GM23338 (cell line): Measurements from ENCODE around the gene LRIG3. TPM values are rescaled to one million over a fixed set of nuclear protein-coding genes. Genes with fewer than 3 reads are reported as not detected.

Source experiments
- ATAC-seq: fragments of 200-7000 bp; cut with Tn5 transposase; 3 replicates; pipeline ENCODE4 v1.9.1; 2020
- DNase-seq: peaks from one replicate; pipeline ENCODE4 v3.0.0-alpha.2; 2015; ENCODE audit warnings: low spot score
- H2AFZ ChIP-seq: fragments of 200-600 bp; sonication (generic); 2 replicates; pipeline ENCODE4 v1.8.0; 2016; ENCODE audit warnings: antibody characterized with exemption, mild to moderate bottlenecking, moderate library complexity
- H3F3A ChIP-seq: fragments of 200-600 bp; sonication (generic); replicated peaks from 2 replicates; pipeline ENCODE4 v1.8.0; 2017; ENCODE audit warnings: antibody characterized with exemption, mixed run types, low read depth
- H3K27ac ChIP-seq: fragments of 200-600 bp; sonication (generic); 2 replicates; pipeline ENCODE4 v1.6.1; 2016; ENCODE audit warnings: low read depth
- H3K27me3 ChIP-seq: fragments of 200-600 bp; sonication (generic); 2 replicates; pipeline ENCODE4 v1.8.0; 2016; ENCODE audit warnings: mild to moderate bottlenecking, mixed run types, moderate library complexity; ENCODE audit not compliant: insufficient read depth
- H3K36me3 ChIP-seq: fragments of 200-600 bp; sonication (generic); 2 replicates; pipeline ENCODE4 v1.8.0; 2016; ENCODE audit warnings: mild to moderate bottlenecking; ENCODE audit not compliant: insufficient read depth
- H3K4me1 ChIP-seq: fragments of 200-600 bp; sonication (generic); 2 replicates; pipeline ENCODE4 v1.8.0; 2016; ENCODE audit warnings: mild to moderate bottlenecking, moderate library complexity; ENCODE audit not compliant: insufficient read depth
- H3K4me2 ChIP-seq: fragments of 200-600 bp; sonication (generic); 2 replicates; pipeline ENCODE4 v1.7.1; 2017; ENCODE audit warnings: mixed run types
- H3K4me3 ChIP-seq: fragments of 200-600 bp; sonication (generic); 2 replicates; pipeline ENCODE4 v1.6.1; 2016; ENCODE audit warnings: mixed run types
- H3K79me2 ChIP-seq: fragments of 200-600 bp; sonication (generic); replicated peaks from 2 replicates; pipeline ENCODE4 v1.8.0; 2017; ENCODE audit warnings: mild to moderate bottlenecking; ENCODE audit not compliant: insufficient read depth
- H3K9me2 ChIP-seq: fragments of 200-600 bp; sonication (generic); 2 replicates; pipeline ENCODE4 v1.8.0; 2017; ENCODE audit not compliant: insufficient read depth
- H4K20me1 ChIP-seq: fragments of 200-600 bp; sonication (generic); replicated peaks from 2 replicates; pipeline ENCODE4 v1.8.0; 2017; ENCODE audit warnings: mild to moderate bottlenecking; ENCODE audit not compliant: insufficient read depth
- H3K27ac Mint-ChIP-seq: 2 replicates; pipeline ENCODE4 v1.8.0; 2020; ENCODE audit warnings: inconsistent platforms, mild to moderate bottlenecking, moderate library complexity, mixed read lengths
- H3K27me3 Mint-ChIP-seq: 3 replicates; pipeline ENCODE4 v1.8.0; 2022; ENCODE audit warnings: low read depth, mild to moderate bottlenecking, moderate library complexity, mixed read lengths, inconsistent platforms; ENCODE audit not compliant: insufficient read depth, poor library complexity
- H3K36me3 Mint-ChIP-seq: 3 replicates; pipeline ENCODE4 v1.8.0; 2021; ENCODE audit warnings: low read depth, mild to moderate bottlenecking, inconsistent platforms, moderate library complexity, mixed read lengths
- H3K4me1 Mint-ChIP-seq: 3 replicates; pipeline ENCODE4 v1.8.0; 2020; ENCODE audit warnings: mild to moderate bottlenecking, inconsistent platforms, mixed read lengths
- H3K4me3 Mint-ChIP-seq: 3 replicates; pipeline ENCODE4 v1.8.0; 2021; ENCODE audit warnings: moderate library complexity, mild to moderate bottlenecking, inconsistent platforms, mixed read lengths
- H3K9me3 Mint-ChIP-seq: 3 replicates; pipeline ENCODE4 v1.8.0; 2020; ENCODE audit warnings: moderate library complexity, mild to moderate bottlenecking, inconsistent platforms, mixed read lengths
- CREB1 ChIP-seq: fragments of 250-450 bp; sonication (Bioruptor Pico); IDR thresholded peaks from 2 replicates; pipeline ENCODE4 v1.5.0; 2020; ENCODE audit warnings: low read depth, mild to moderate bottlenecking, moderate library complexity
- CTCF ChIP-seq, 2 experiments: fragments of 200-600 bp in 1 of 2; sonication (generic) in 1 of 2; conservative IDR thresholded peaks; 2 replicates each; pipeline versions ENCODE4 v1.5.1 to v1.6.1; 2016 to 2017; ENCODE audit warnings: antibody characterized with exemption in 2 of 2, low read depth in 2 of 2, mild to moderate bottlenecking in 2 of 2, moderate library complexity in 1 of 2
- ETS1 ChIP-seq: IDR thresholded peaks from 2 replicates; pipeline ENCODE4 v1.6.1; 2016; ENCODE audit warnings: antibody characterized with exemption
- EZH2 ChIP-seq: fragments of 200-600 bp; sonication (generic); IDR thresholded peaks from one replicate; pipeline ENCODE4 v1.8.0; 2017; ENCODE audit warnings: antibody characterized with exemption, mild to moderate bottlenecking, low read depth; ENCODE audit not compliant: unreplicated experiment
- EZH2phosphoT487 ChIP-seq: fragments of 200-600 bp; sonication (generic); IDR thresholded peaks from one replicate; pipeline ENCODE4 v1.8.1; 2018; ENCODE audit warnings: antibody characterized with exemption; ENCODE audit not compliant: unreplicated experiment
- JUNB ChIP-seq: IDR thresholded peaks from one replicate; pipeline ENCODE4 v1.6.1; 2016; ENCODE audit warnings: antibody characterized with exemption; ENCODE audit not compliant: unreplicated experiment
- NANOG ChIP-seq: IDR thresholded peaks from 2 replicates; pipeline ENCODE4 v1.6.1; 2016; ENCODE audit warnings: antibody characterized with exemption, borderline replicate concordance
- POLR2AphosphoS5 ChIP-seq: IDR thresholded peaks from 2 replicates; pipeline ENCODE4 v1.6.1; 2016; ENCODE audit warnings: antibody characterized with exemption, low read depth
- REST ChIP-seq: IDR thresholded peaks from one replicate; pipeline ENCODE4 v1.6.1; 2018; ENCODE audit warnings: antibody characterized with exemption; ENCODE audit not compliant: unreplicated experiment
- STAT1 ChIP-seq: IDR thresholded peaks from one replicate; pipeline ENCODE4 v1.6.1; 2016; ENCODE audit warnings: antibody characterized with exemption; ENCODE audit not compliant: unreplicated experiment
- ZNF114 ChIP-seq: fragments of 250-450 bp; sonication (Bioruptor Pico); IDR thresholded peaks from 2 replicates; pipeline ENCODE4 v1.5.0; 2020; ENCODE audit warnings: mild to moderate bottlenecking, moderate library complexity
- ZNF331 ChIP-seq: fragments of 250-450 bp; sonication (Bioruptor Pico); IDR thresholded peaks from 2 replicates; pipeline ENCODE4 v1.5.0; 2020; ENCODE audit warnings: low read depth, mild to moderate bottlenecking, moderate library complexity
- ZNF462 ChIP-seq: fragments of 250-450 bp; sonication (Bioruptor Pico); IDR thresholded peaks from 2 replicates; pipeline ENCODE4 v1.5.0; 2020; ENCODE audit warnings: mild to moderate bottlenecking, moderate library complexity
- polyA plus RNA-seq: library from polyadenylated mRNA; unstranded; fragments of >200 nt; fragmentation: Nextera tagmentation; extraction: Ambion mirVana; gene quantifications from 2 replicates; pipeline ENCODE4 v1.2.1, GENCODE V29; 2016
- total RNA-seq: library from RNA; depleted of rRNA; stranded (reverse); fragments of >200 nt; shearing (Covaris generic); gene quantifications from 2 replicates; pipeline ENCODE4 v1.2.3, GENCODE V29; 2014

The LRIG3 gene
- total and polyA plus RNA-seq, 2 experiments from 2014 or later: 1.6 to 7.5 TPM

- Histone ChIP-seq H3K27ac (no peak overlapping the region), H3K4me1 (peaks cover 45% of the 10 kb centered on the region), H3K4me2 (peak overlapping the region; percentile 78), H3K4me3 (peak overlapping the region; percentile 77; the same call in 1 of the 2 replicates), H2AFZ (no peak overlapping the region), H4K20me1 (peaks cover 15% of the 10 kb centered on the region; the same call in 1 of the 2 replicates), H3K27me3 (peaks cover 20% of the 10 kb centered on the region), H3F3A (no peaks in the 10 kb centered on the region), H3K9me2 (no peaks in the 10 kb centered on the region), H3K36me3 (no peaks in the 10 kb centered on the region), H3K79me2 (peaks cover 7% of the 10 kb centered on the region)
- Mint-ChIP-seq H3K36me3 (0 out of 3 replicates have a peak, but pooled peaks cover 3% of the 10 kb centered on the region), H3K27ac (no peak overlapping the region), H3K9me3 (no peaks in the 10 kb centered on the region), H3K4me3 (peak overlapping the region; percentile 55), H3K27me3 (peaks cover 5% of the 10 kb centered on the region), H3K4me1 (peaks cover 37% of the 10 kb centered on the region)
- ATAC-seq: no peak
- no peak for DNase-seq
- TF ChIP-seq CTCF (conservative IDR thresholded peaks at IDR 0.05; ENCODE audit: low read depth in 2 of 2): no peak
- no peak for TF ChIP-seq ZNF462 (CRISPR knock-in tag)
- no peak for TF ChIP-seq EZH2
- TF ChIP-seq EZH2phosphoT487: no peak
- no peak for TF ChIP-seq JUNB
- no peak for TF ChIP-seq CREB1
- no peak for TF ChIP-seq NANOG
- TF ChIP-seq ZNF114 (CRISPR knock-in tag): no peak
- TF ChIP-seq ZNF331: no peak
- no peak for TF ChIP-seq ETS1
- TF ChIP-seq STAT1: no peak
- TF ChIP-seq POLR2AphosphoS5: no peak
- TF ChIP-seq REST: no peak
These were observed 1.8 kb downstream of the LRIG3 start for GRCh38 chr12:58918469-58918844.
